IMR-90 (cell line): ENCODE measurements around the gene PIEZO2.

ENCODE experiments used
- CHD1 ChIP-seq: IDR thresholded peaks from 2 replicates; pipeline ENCODE4 v1.6.1; 2012; ENCODE audit warnings: low read depth, low read length, improper control_type of control experiment
- CTCF ChIP-seq: conservative IDR thresholded peaks from 2 replicates; pipeline ENCODE4 v1.5.1; 2012; ENCODE audit warnings: mild to moderate bottlenecking, low read depth, low read length, improper control_type of control experiment
- FOS ChIP-seq: fragments of 150-350 bp; IDR thresholded peaks from 2 replicates; pipeline ENCODE4 v1.6.1; 2016; ENCODE audit warnings: low read depth, low read length
- MAZ ChIP-seq: IDR thresholded peaks from 2 replicates; pipeline ENCODE4 v1.6.1; 2012; ENCODE audit warnings: low read depth, mild to moderate bottlenecking, low read length, improper control_type of control experiment, moderate library complexity, borderline replicate concordance
- POLR2A ChIP-seq: IDR thresholded peaks from 2 replicates; pipeline ENCODE4 v1.6.1; 2012; ENCODE audit warnings: mild to moderate bottlenecking, low read depth, low read length
- RFX5 ChIP-seq: IDR thresholded peaks from 2 replicates; pipeline ENCODE4 v1.8.0; 2012; ENCODE audit warnings: low read depth, mild to moderate bottlenecking, low read length, moderate library complexity
- USF2 ChIP-seq: fragments of 150-350 bp; IDR thresholded peaks from 2 replicates; pipeline ENCODE4 v1.6.1; 2017; ENCODE audit warnings: mild to moderate bottlenecking, antibody characterized with exemption, low read length, low read depth

GRCh38 chr18:11165138-11165537 is 15.8 kb upstream of the PIEZO2 start:
- TF ChIP-seq CTCF: no peak
- TF ChIP-seq USF2: no peak
- no peak for TF ChIP-seq CHD1
- TF ChIP-seq RFX5: no peak
- no peak for TF ChIP-seq MAZ
- no peak for TF ChIP-seq FOS
- no peak for TF ChIP-seq POLR2A
